DMS53 treated with DMSO at 0.1 percent for 48 hours (cell line): Measurements from ENCODE around the gene GLIS2.

Experiments used
- DNase-seq: peaks from one replicate; lab custom pipeline; 2025; ENCODE audit not compliant: unreplicated experiment; lab: John Stamatoyannopoulos, UW

GLIS2 gene

GRCh38 chr16:4381072-4381934 lies 65.4 kb downstream of the GLIS2 start:
- DNase-seq: no peak

GRCh38 chr16:4381935-4382794 lies 66.3 kb downstream of the GLIS2 start:
- no peak for DNase-seq

GRCh38 chr16:4382795-4383357 lies 67.0 kb downstream of the GLIS2 start:
- DNase-seq: no peak

GRCh38 chr16:4383591-4384444 lies 68.0 kb downstream of the GLIS2 start:
- no peak for DNase-seq

GRCh38 chr16:4384509-4384942 lies 68.7 kb downstream of the GLIS2 start:
- no peak for DNase-seq

GRCh38 chr16:4385066-4385788 lies 69.4 kb downstream of the GLIS2 start:
- DNase-seq: no peak

GRCh38 chr16:4385789-4386450 lies 70.1 kb downstream of the GLIS2 start:
- DNase-seq: no peak

GRCh38 chr16:4386451-4386805 lies 70.6 kb downstream of the GLIS2 start:
- DNase-seq: no peak

- DNase-seq: no peak
Measured at GRCh38 chr16:4386951-4387565, 71.2 kb downstream of the GLIS2 start.

- no peak for DNase-seq
Measured at GRCh38 chr16:4387781-4388180, 71.9 kb downstream of the GLIS2 start.

- no peak for DNase-seq
Measured at GRCh38 chr16:4388271-4389021, 72.6 kb downstream of the GLIS2 start.
